Urinary bladder (tissue), 4 donors: ENCODE data around the gene GOLGA1. TPM values are rescaled to one million over a fixed set of nuclear protein-coding genes. Genes with fewer than 3 reads are reported as not detected.
"Not testable (repeated sequence)": the region's sequence is repeated elsewhere in the genome, so short reads cannot be mapped to it uniquely, and the experiment has no call there.

Experiments
- DNase-seq: peaks from one replicate; pipeline ENCODE4 v3.0.0-alpha.2; 2015; ENCODE audit errors: extremely low spot score
- H3K27ac ChIP-seq: one replicate; pipeline ENCODE4 v1.5.1; 2013; ENCODE audit warnings: low read depth, mild to moderate bottlenecking, moderate library complexity
- H3K36me3 ChIP-seq: one replicate; pipeline ENCODE4 v1.6.1; 2013; ENCODE audit warnings: mild to moderate bottlenecking, moderate library complexity; ENCODE audit not compliant: insufficient read depth
- H3K4me1 ChIP-seq: one replicate; pipeline ENCODE4 v1.6.1; 2013; ENCODE audit warnings: mild to moderate bottlenecking, moderate library complexity; ENCODE audit not compliant: insufficient read depth
- H3K4me3 ChIP-seq: one replicate; pipeline ENCODE4 v1.5.1; 2013; ENCODE audit warnings: low read depth, low read length
- WGBS: extraction: QIAGEN DNeasy Blood & Tissue Kit; methylation state at CpG from one replicate; pipeline ENCODE4 v1.1.7; 2013; 5-methylcytosine and 5-hydroxymethylcytosine counted together
- polyA plus RNA-seq: library from polyadenylated mRNA; stranded (reverse); fragments of 200-250 nt; gene quantifications from one replicate; pipeline ENCODE4 v1.2.3, GENCODE V29; 2013
- total RNA-seq: library from RNA; depleted of rRNA; stranded (reverse); fragments of >200 nt; gene quantifications from one replicate; pipeline ENCODE4 v1.2.3, GENCODE V29; 2014
- donor health status: healthy with polysubstance abuse.
- donor health status: healthy.

Gene GOLGA1
- total and polyA plus RNA-seq, 2 donors = 14.2 to 17.7 TPM

GRCh38 chr9:124840300-124840833 lies 100.5 kb downstream of the GOLGA1 start:
- Histone ChIP-seq H3K36me3 (no peaks in the 10 kb centered on the region), H3K27ac (no peak overlapping the region), H3K4me3 (no peak overlapping the region), H3K4me1 (no peaks in the 10 kb centered on the region)
- no peak for DNase-seq
- 87% methylated on average over 18 of the region's 18 CpGs for WGBS

DNA sequence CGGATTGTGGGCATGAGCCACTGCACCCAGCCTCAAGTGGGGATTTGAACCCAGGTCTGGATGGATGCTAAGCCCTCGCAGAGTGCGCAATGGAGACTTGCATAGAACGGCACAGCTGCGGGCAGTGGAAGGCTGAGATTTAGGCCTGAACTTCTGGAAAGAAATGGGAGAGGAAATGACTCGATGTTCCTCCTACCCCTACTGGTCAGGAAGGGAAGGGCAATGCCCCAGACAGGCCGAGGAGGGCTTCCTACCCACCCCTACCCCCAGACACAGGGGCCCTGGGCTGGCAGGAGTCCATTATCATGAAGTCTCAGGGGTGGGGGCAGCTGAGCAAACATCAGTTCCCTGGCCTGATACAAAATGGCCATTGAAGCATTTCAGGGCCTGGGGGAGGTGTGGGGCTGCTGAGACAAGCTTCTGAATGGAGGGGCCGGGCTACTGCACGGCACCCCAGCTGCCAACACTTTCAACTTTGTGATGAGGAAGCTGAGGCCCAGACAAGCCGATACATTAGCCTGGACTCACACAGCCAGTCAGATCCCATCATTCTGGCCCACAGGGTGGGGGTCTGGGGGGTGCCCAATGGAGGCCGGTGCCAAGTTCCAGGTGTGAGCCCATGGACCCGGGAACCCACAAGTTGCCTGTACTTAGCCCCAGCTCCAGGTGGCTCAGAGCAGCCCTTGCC lies 101.1 kb downstream of the GOLGA1 start:
- H3K4me1 ChIP-seq = no peaks in the 10 kb centered on the region
- H3K36me3 ChIP-seq = no peaks in the 10 kb centered on the region
- WGBS = 71% methylated on average over 12 of the region's 12 CpGs
- H3K27ac ChIP-seq = no peak overlapping the region
- no peak for DNase-seq
- no peak overlapping the region for H3K4me3 ChIP-seq

- DNase-seq, H3K36me3 ChIP-seq, H3K4me3 ChIP-seq, H3K27ac ChIP-seq, H3K4me1 ChIP-seq: not testable (repeated sequence)
- 65% methylated on average over 48 of the region's 52 CpGs for WGBS
Measured at GRCh38 chr9:124838567-124839275, 102.2 kb downstream of the GOLGA1 start.

GRCh38 chr9:124838132-124838531 lies 102.8 kb downstream of the GOLGA1 start:
- H3K4me1 ChIP-seq, H3K36me3 ChIP-seq, DNase-seq, H3K4me3 ChIP-seq, H3K27ac ChIP-seq: not testable (repeated sequence)
- WGBS = 80% methylated on average over 5 of the region's 5 CpGs

- WGBS = 44% methylated on average over 13 of the region's 13 CpGs
- no peak for DNase-seq
- Histone ChIP-seq H3K4me1 (no peaks in the 10 kb centered on the region), H3K27ac (no peak overlapping the region), H3K4me3 (no peak overlapping the region), H3K36me3 (no peaks in the 10 kb centered on the region)
Measured at GRCh38 chr9:124835026-124835557, 105.8 kb downstream of the GOLGA1 start.

DNA sequence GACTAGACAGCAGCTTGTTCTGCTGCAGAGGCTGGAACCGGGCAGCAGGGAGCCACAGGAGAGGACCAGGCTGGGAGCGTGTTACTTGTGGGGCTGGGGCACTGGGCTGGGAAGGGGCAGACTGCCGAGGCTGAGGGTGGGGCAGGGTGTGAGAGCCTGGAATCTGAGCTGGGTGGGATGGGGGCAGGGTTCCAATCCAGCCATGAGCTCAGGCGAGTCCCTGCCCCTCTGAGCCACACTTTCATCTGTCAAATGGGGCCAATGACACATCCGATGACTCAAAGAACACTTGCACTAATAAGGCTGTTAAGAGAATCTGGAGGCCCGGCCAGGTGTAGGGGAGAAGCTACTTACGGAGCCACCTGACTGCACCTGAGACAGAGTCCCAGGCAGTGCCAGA lies 106.3 kb downstream of the GOLGA1 start:
- Histone ChIP-seq H3K4me1 (no peaks in the 10 kb centered on the region), H3K36me3 (no peaks in the 10 kb centered on the region), H3K27ac (no peak overlapping the region), H3K4me3 (no peak overlapping the region)
- WGBS = 64% methylated on average over 7 of the region's 7 CpGs
- DNase-seq = no peak

DNA sequence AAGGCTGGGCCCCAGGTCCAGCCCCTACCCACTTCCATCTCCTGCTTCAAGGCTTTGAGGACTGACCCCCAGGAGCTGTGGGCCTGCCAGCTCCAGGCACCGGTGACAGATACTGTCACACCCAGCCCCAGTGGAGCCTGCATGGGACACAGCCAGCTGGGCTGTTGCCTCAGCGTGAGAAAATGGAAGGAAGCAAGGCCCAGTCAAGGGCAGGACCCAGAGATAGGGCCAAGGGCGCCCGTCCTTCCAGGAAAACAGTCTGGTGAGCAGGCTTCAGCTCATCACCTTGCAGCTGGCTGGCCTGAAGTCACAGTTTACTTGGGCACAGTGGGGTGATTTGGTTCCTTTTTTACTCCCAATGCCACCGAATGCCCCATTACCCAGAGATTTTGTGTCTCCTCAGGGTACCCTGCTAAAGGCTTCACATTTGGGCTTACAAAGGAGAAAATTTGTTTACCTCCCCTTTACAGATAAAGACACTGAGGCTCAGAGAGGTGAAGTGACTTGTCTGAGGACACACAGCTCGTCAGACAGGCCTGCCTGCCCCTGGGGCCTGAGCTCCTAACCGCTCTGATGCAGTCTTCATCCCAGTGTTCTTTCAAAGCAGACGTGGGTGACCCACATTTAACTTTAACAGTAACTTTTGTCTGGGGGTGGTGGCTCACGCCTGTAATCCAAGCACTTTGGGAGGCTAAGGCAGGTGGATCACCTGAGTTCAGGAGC lies 109.1 kb downstream of the GOLGA1 start:
- Histone ChIP-seq H3K36me3 (no peaks in the 10 kb centered on the region), H3K27ac (no peak overlapping the region), H3K4me3 (no peak overlapping the region), H3K4me1 (no peaks in the 10 kb centered on the region)
- DNase-seq = no peak
- WGBS = 79% methylated on average over 9 of the region's 9 CpGs

GRCh38 chr9:124830593-124830992 lies 110.3 kb downstream of the GOLGA1 start:
- H3K4me1 ChIP-seq = no peaks in the 10 kb centered on the region
- no peak overlapping the region for H3K27ac ChIP-seq
- no peaks in the 10 kb centered on the region for H3K36me3 ChIP-seq
- H3K4me3 ChIP-seq = no peak overlapping the region
- no peak for DNase-seq
- WGBS = 72% methylated on average over 4 of the region's 4 CpGs

DNA sequence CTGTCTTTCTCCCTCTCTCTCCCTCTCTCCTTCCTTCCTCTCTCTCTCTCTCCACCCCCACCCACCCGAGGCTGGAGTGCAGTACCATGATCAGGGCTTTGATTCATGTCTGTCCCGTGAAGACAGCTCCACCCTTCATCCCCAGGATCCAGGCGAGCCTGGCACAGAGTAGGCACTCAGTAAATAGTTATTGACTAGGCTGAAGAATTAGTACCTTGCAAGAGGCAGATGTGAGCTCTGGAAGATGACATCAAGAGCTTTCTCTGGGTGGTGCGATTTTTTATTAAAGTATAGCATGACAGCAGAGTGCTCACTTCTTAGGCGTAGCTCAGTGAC lies 111.6 kb downstream of the GOLGA1 start:
- no peak for DNase-seq
- H3K27ac ChIP-seq = no peak overlapping the region
- no peaks in the 10 kb centered on the region for H3K4me1 ChIP-seq
- WGBS = 43% methylated on average over 5 of the region's 5 CpGs
- no peak overlapping the region for H3K4me3 ChIP-seq
- no peaks in the 10 kb centered on the region for H3K36me3 ChIP-seq

DNA sequence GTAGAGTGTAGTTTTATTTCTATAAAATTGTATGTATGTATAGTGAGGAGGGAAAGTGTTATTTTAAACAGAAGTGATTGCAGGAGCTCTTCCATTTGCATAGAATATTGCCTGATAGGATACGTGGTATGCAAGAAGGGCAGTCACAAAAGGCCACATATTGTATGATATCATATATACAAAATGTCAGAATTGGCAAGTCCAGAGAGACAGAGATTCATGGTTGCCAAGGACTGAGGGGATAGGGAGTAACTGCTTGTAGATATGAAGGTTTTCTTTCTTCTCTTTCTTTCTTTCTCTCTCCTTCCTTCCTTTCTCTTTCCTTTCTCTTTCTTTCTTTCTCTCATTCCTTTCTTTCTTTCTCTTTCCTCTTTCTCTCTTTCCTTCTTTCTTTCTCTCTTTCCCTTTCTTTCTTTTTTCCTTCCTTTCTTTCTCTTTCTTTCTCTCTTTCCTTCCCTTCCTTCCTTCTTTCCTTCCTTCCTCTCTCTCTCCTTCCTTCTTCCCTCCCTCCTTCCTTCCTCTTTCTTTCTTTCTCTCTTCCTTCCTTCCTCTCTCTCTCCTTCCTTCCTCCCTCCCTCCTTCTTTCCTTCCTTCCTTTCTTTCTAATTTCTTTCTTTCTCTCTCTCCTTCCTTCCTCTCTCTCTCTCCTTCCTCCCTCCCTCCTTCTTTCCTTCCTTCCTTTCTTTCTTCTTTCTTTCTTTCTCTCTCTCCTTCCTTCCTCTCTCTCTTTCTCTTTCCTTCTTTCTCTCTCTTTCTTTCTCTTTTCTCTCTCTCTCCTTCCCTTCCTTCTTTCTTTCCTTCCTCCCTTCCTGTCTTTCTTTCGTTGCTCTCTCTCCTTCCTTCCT lies 112.2 kb downstream of the GOLGA1 start:
- Histone ChIP-seq H3K27ac (no peak overlapping the region), H3K36me3 (no peaks in the 10 kb centered on the region), H3K4me3 (no peak overlapping the region), H3K4me1 (no peaks in the 10 kb centered on the region)
- 41% methylated on average over 2 of the region's 2 CpGs for WGBS
- no peak for DNase-seq
